T-cell (primary cell): ENCODE measurements around the gene DSG1. TPM values are rescaled to one million over a fixed set of nuclear protein-coding genes. Genes with fewer than 3 reads are reported as not detected.

Source experiments
- ATAC-seq, 4 experiments: fragments of 200-7000 bp in 3 of 4; fragments of 150-1000 bp in 1 of 4; cut with Tn5 transposase; replicated peaks in 1 of 4; 1 replicate in 3 of 4; 2 replicates in 1 of 4; pipeline ENCODE4 v1.10.0; 2021; ENCODE audit warnings: moderate library complexity in 3 of 4, mild to moderate bottlenecking in 2 of 4, moderate number of reproducible peaks in 1 of 4
- CTCF ChIA-PET, 2 donors: fragments of 300-600 bp; sonication (Branson Sonifier 250); formaldehyde crosslinking; loops; one replicate each; lab custom pipeline; 2022; ENCODE audit warnings: antibody characterized with exemption in 2 of 2; lab: Charles Lee
- POLR2A ChIA-PET, 2 donors: fragments of 300-600 bp; sonication (Branson Sonifier 250); formaldehyde crosslinking; loops; one replicate each; lab custom pipeline; 2022; ENCODE audit warnings: antibody characterized with exemption in 2 of 2; lab: Charles Lee
- DNase-seq, 35 experiments: peaks; one replicate each; pipeline versions ENCODE4 v3.0.0 to v3.0.0-alpha.2; 2013 to 2023
- H3K27ac ChIP-seq: one replicate; pipeline ENCODE4 v1.5.1; 2013; ENCODE audit warnings: low read length
- H3K27me3 ChIP-seq, 2 experiments: replicated peaks in 1 of 2; 1 replicate in 1 of 2; 2 replicates in 1 of 2; pipeline versions ENCODE4 v1.6.1 to v1.7.0; 2013; ENCODE audit warnings: low read length in 1 of 2, mixed read lengths in 1 of 2; ENCODE audit not compliant: control insufficient read depth in 2 of 2, insufficient read depth in 2 of 2; ENCODE audit errors: extremely low read depth in 1 of 2
- H3K36me3 ChIP-seq, 2 donors: 1 replicate in 1 of 2; 2 replicates in 1 of 2; pipeline versions ENCODE4 v1.6.1 to v1.7.0; 2013; ENCODE audit warnings: low read length in 1 of 2; ENCODE audit not compliant: control insufficient read depth in 2 of 2, insufficient read depth in 1 of 2; ENCODE audit errors: extremely low read depth in 1 of 2
- H3K4me1 ChIP-seq, 2 experiments: 1 replicate in 1 of 2; 2 replicates in 1 of 2; pipeline versions ENCODE4 v1.6.1 to v1.7.0; 2013; ENCODE audit warnings: low read length in 2 of 2, mixed read lengths in 1 of 2; ENCODE audit not compliant: insufficient read depth in 2 of 2, control insufficient read depth in 1 of 2; ENCODE audit errors: extremely low read depth in 1 of 2
- H3K4me3 ChIP-seq, 2 donors: 1 replicate in 1 of 2; 2 replicates in 1 of 2; pipeline versions ENCODE4 v1.5.1 to v1.7.0; 2013; ENCODE audit warnings: mild to moderate bottlenecking in 2 of 2, low read length in 1 of 2, moderate library complexity in 1 of 2; ENCODE audit not compliant: control insufficient read depth in 1 of 2; ENCODE audit errors: extremely low read depth in 1 of 2
- H3K9me3 ChIP-seq: 2 replicates; pipeline ENCODE4 v1.7.0; 2013
- H3K27ac Mint-ChIP-seq, 2 donors: one replicate each; pipeline ENCODE4 v1.8.0; 2020 to 2021; ENCODE audit warnings: mild to moderate bottlenecking in 2 of 2, mixed read lengths in 2 of 2
- H3K27me3 Mint-ChIP-seq, 2 donors: one replicate each; pipeline ENCODE4 v1.8.0; 2021 to 2022; ENCODE audit warnings: mixed read lengths in 2 of 2
- H3K36me3 Mint-ChIP-seq: one replicate; pipeline ENCODE4 v1.8.0; 2021; ENCODE audit warnings: mixed read lengths
- H3K4me1 Mint-ChIP-seq, 3 donors: one replicate each; pipeline ENCODE4 v1.8.0; 2020 to 2022; ENCODE audit warnings: mixed read lengths in 3 of 3, mild to moderate bottlenecking in 1 of 3
- H3K4me3 Mint-ChIP-seq, 3 donors: one replicate each; pipeline ENCODE4 v1.8.0; 2020 to 2022; ENCODE audit warnings: mild to moderate bottlenecking in 3 of 3, mixed read lengths in 3 of 3, moderate library complexity in 3 of 3
- H3K9me3 Mint-ChIP-seq, 3 donors: one replicate each; pipeline ENCODE4 v1.8.0; 2020 to 2022; ENCODE audit warnings: mixed read lengths in 3 of 3
- WGBS: methylation state at CpG from one replicate; pipeline ENCODE4 v1.1.5; 2013; ENCODE audit warnings: missing lambda C conversion rate; ENCODE audit not compliant: insufficient coverage; 5-methylcytosine and 5-hydroxymethylcytosine counted together
- total RNA-seq, 35 experiments: library from RNA in 6 of 35; stranded (reverse) in 6 of 35; fragments of 120-200 nt in 1 of 35; gene quantifications; one replicate each; pipeline versions ENCODE4 v1.2.1 to v1.2.4 and lab custom pipeline; 2013 to 2026

Gene DSG1
- total RNA-seq, result not detected
- total RNA-seq (2013), result not detected
- 0 to 0.12 (median 0) reads per million in 29 experiments for total RNA-seq (lab: John Stamatoyannopoulos, UW)

GRCh38 chr18:31317860-31318259 is at the start of gene DSG1:
TSS of gene DSG1 (plus strand) at chr18:31318160. CDS start at chr18:31318301, 141 bp downstream.
- ChIA-PET POLR2A (no interaction called here), CTCF (no interaction called here)

GRCh38 chr18:31268985-31269406 is 49.0 kb upstream of the DSG1 start:
- ChIA-PET POLR2A (no interaction called here), CTCF (no interaction called here)
- WGBS, result no CpG with 5 or more reads among the region's 1 CpG
- Histone ChIP-seq H3K36me3 (no peaks in the 10 kb centered on the region), H3K4me3 (no peak overlapping the region), H3K27me3 (no peaks in the 10 kb centered on the region), H3K4me1 (no peaks in the 10 kb centered on the region), H3K27ac (no peak overlapping the region), H3K9me3 (no peaks in the 10 kb centered on the region)
- H3K4me1 Mint-ChIP-seq, result no peaks in the 10 kb centered on the region
- H3K9me3 Mint-ChIP-seq, result peaks cover 0 to 5% (median 2%) of the 10 kb centered on the region in 3 donors
- H3K4me3 Mint-ChIP-seq, result no peak overlapping the region
- H3K27me3 Mint-ChIP-seq, result no peaks in the 10 kb centered on the region
- no peak for DNase-seq
- no peaks in the 10 kb centered on the region for H3K36me3 Mint-ChIP-seq
- H3K27ac Mint-ChIP-seq, result no peak overlapping the region
- no peak for ATAC-seq

More at GRCh38 chr18:31317860-31318259, at the start of gene DSG1:
- no peaks in the 10 kb centered on the region for H3K9me3 ChIP-seq
- H3K27me3 ChIP-seq, result no peaks in the 10 kb centered on the region
- H3K4me1 ChIP-seq, result no peaks in the 10 kb centered on the region
- H3K27ac ChIP-seq, result no peak within 1 kb of the TSS
- Mint-ChIP-seq H3K4me1 (no peaks in the 10 kb centered on the region), H3K27ac (no peak within 1 kb of the TSS), H3K27me3 (no peaks in the 10 kb centered on the region), H3K9me3 (peaks cover 0 to 8% (median 0%) of the 10 kb centered on the region in 3 donors), H3K4me3 (no peak within 1 kb of the TSS), H3K36me3 (no peaks in the 10 kb centered on the region)
- ATAC-seq (no peak), DNase-seq (no peak)
- WGBS, result no CpG with 5 or more reads among the region's 3 CpGs
- no peak within 1 kb of the TSS for H3K4me3 ChIP-seq
- H3K36me3 ChIP-seq, result no peaks in the 10 kb centered on the region

- ChIA-PET CTCF (no interaction called here), POLR2A (interaction anchor here in 1 of 2 donors (0.5 kb wide), 1 partner anchor 684 kb away, joined by 3 read pairs; no protein-coding TSS in a partner anchor)
- Mint-ChIP-seq H3K9me3 (peaks cover 0 to 5% (median 0%) of the 10 kb centered on the region in 3 donors), H3K36me3 (no peaks in the 10 kb centered on the region), H3K27ac (no peak overlapping the region), H3K4me1 (no peaks in the 10 kb centered on the region), H3K4me3 (no peak overlapping the region), H3K27me3 (no peaks in the 10 kb centered on the region)
- H3K27me3 ChIP-seq, result no peaks in the 10 kb centered on the region
- no peak overlapping the region for H3K27ac ChIP-seq
- no peaks in the 10 kb centered on the region for H3K4me1 ChIP-seq
- H3K36me3 ChIP-seq, result no peaks in the 10 kb centered on the region
- ATAC-seq (no peak), DNase-seq (no peak)
- H3K4me3 ChIP-seq, result no peak overlapping the region
- no peaks in the 10 kb centered on the region for H3K9me3 ChIP-seq
- 79% methylated on average over 4 of the region's 6 CpGs for WGBS
These were observed 48.4 kb upstream of the DSG1 start for GRCh38 chr18:31269566-31269965.

- ATAC-seq, result no peak
- WGBS, result no CpG with 5 or more reads among the region's 4 CpGs
- Histone ChIP-seq H3K4me3 (no peak overlapping the region), H3K27me3 (no peaks in the 10 kb centered on the region), H3K36me3 (no peaks in the 10 kb centered on the region), H3K9me3 (no peaks in the 10 kb centered on the region), H3K27ac (no peak overlapping the region), H3K4me1 (no peaks in the 10 kb centered on the region)
- peaks cover 0 to 5% (median 0%) of the 10 kb centered on the region in 3 donors for H3K9me3 Mint-ChIP-seq
- no peaks in the 10 kb centered on the region for H3K36me3 Mint-ChIP-seq
- H3K4me1 Mint-ChIP-seq, result no peaks in the 10 kb centered on the region
- H3K27me3 Mint-ChIP-seq, result no peaks in the 10 kb centered on the region
- ChIA-PET CTCF (no interaction called here), POLR2A (no interaction called here)
- H3K27ac Mint-ChIP-seq, result no peak overlapping the region
- no peak for DNase-seq
- no peak overlapping the region for H3K4me3 Mint-ChIP-seq
These were observed 47.4 kb upstream of the DSG1 start for GRCh38 chr18:31270578-31270977.

- Mint-ChIP-seq H3K27ac (no peak overlapping the region), H3K9me3 (no peaks in the 10 kb centered on the region), H3K4me3 (no peak overlapping the region), H3K36me3 (no peaks in the 10 kb centered on the region), H3K27me3 (no peaks in the 10 kb centered on the region), H3K4me1 (no peaks in the 10 kb centered on the region)
- ATAC-seq (no peak), DNase-seq (no peak)
- no CpG with 5 or more reads among the region's 5 CpGs for WGBS
- Histone ChIP-seq H3K27me3 (no peaks in the 10 kb centered on the region), H3K4me3 (no peak overlapping the region), H3K4me1 (no peaks in the 10 kb centered on the region), H3K36me3 (no peaks in the 10 kb centered on the region), H3K27ac (no peak overlapping the region), H3K9me3 (no peaks in the 10 kb centered on the region)
- CTCF ChIA-PET, result no interaction called here
- POLR2A ChIA-PET, result no interaction called here
These were observed 44.0 kb upstream of the DSG1 start for GRCh38 chr18:31273812-31274527.

- Histone ChIP-seq H3K9me3 (no peaks in the 10 kb centered on the region), H3K4me3 (no peak overlapping the region), H3K36me3 (no peaks in the 10 kb centered on the region), H3K4me1 (no peaks in the 10 kb centered on the region), H3K27me3 (no peaks in the 10 kb centered on the region), H3K27ac (no peak overlapping the region)
- ChIA-PET CTCF (no interaction called here), POLR2A (interaction anchor here in 1 of 2 donors (0.7 kb wide), 1 partner anchor 42 kb away, joined by 4 read pairs; no protein-coding TSS in a partner anchor)
- H3K27ac Mint-ChIP-seq, result no peak overlapping the region
- no CpG with 5 or more reads among the region's 2 CpGs for WGBS
- DNase-seq (no peak), ATAC-seq (no peak)
- H3K9me3 Mint-ChIP-seq, result no peaks in the 10 kb centered on the region
- no peaks in the 10 kb centered on the region for H3K27me3 Mint-ChIP-seq
- no peaks in the 10 kb centered on the region for H3K36me3 Mint-ChIP-seq
- no peaks in the 10 kb centered on the region for H3K4me1 Mint-ChIP-seq
- H3K4me3 Mint-ChIP-seq, result no peak overlapping the region
These were observed 43.0 kb upstream of the DSG1 start for GRCh38 chr18:31274931-31275330.
